Transverse colon (tissue), 4 donors: Measurements from ENCODE around the gene TMEM101. TPM values are rescaled to one million over a fixed set of nuclear protein-coding genes. Genes with fewer than 3 reads are reported as not detected.

ENCODE experiments used
- DNase-seq: peaks from one replicate; pipeline ENCODE4 v3.0.0-alpha.2; 2019
- H3K27ac ChIP-seq, 4 donors: fragments of 200-600 bp; sonication (generic); 2 replicates each; pipeline ENCODE4 v1.5.1; 2016 to 2018; ENCODE audit warnings: inconsistent platforms in 4 of 4
- H3K27me3 ChIP-seq: fragments of 200-600 bp; sonication (generic); 2 replicates; pipeline ENCODE4 v1.5.1; 2017; ENCODE audit warnings: inconsistent platforms
- H3K36me3 ChIP-seq, 4 donors: fragments of 200-600 bp; sonication (generic); 2 replicates each; pipeline ENCODE4 v1.5.1; 2017 to 2019; ENCODE audit warnings: inconsistent platforms in 4 of 4
- H3K4me1 ChIP-seq, 4 donors: fragments of 200-600 bp; sonication (generic); 2 replicates each; pipeline ENCODE4 v1.5.1; 2017 to 2020; ENCODE audit warnings: inconsistent platforms in 4 of 4
- H3K4me3 ChIP-seq, 4 donors: fragments of 200-600 bp; sonication (generic); 1 replicate in 1 of 4; 2 replicates in 3 of 4; pipeline versions ENCODE4 v1.5.1 to v1.6.1; 2017 to 2019; ENCODE audit warnings: inconsistent platforms in 4 of 4
- H3K9me3 ChIP-seq, 2 donors: fragments of 200-600 bp; sonication (generic); 2 replicates each; pipeline ENCODE4 v1.5.1; 2017 to 2019; ENCODE audit warnings: inconsistent platforms in 2 of 2
- CTCF ChIP-seq, 5 experiments: fragments of 200-600 bp in 3 of 5; fragments of 450-650 bp in 2 of 5; sonication (generic) in 3 of 5; IDR thresholded peaks; 1 replicate in 2 of 5; 2 replicates in 3 of 5; pipeline ENCODE4 v1.5.1; 2016 to 2017; ENCODE audit warnings: antibody characterized with exemption in 5 of 5, inconsistent platforms in 3 of 5, mild to moderate bottlenecking in 2 of 5, moderate library complexity in 1 of 5
- EP300 ChIP-seq: sonication (generic); formaldehyde crosslinking; IDR thresholded peaks from one replicate; pipeline ENCODE4 v1.6.1; 2017; ENCODE audit warnings: antibody characterized with exemption, low read depth
- POLR2A ChIP-seq: fragments of 450-650 bp; IDR thresholded peaks from one replicate; pipeline ENCODE4 v1.6.1; 2016; ENCODE audit warnings: antibody characterized with exemption, mild to moderate bottlenecking, moderate library complexity
- POLR2AphosphoS5 ChIP-seq, 3 donors: sonication (generic); formaldehyde crosslinking; IDR thresholded peaks; one replicate each; pipeline ENCODE4 v1.6.1; 2016; ENCODE audit warnings: antibody characterized with exemption in 3 of 3
- WGBS, 2 donors: methylation state at CpG; one replicate each; pipeline ENCODE4 v1.1.5; 2018; ENCODE audit warnings: low coverage in 1 of 2; 5-methylcytosine and 5-hydroxymethylcytosine counted together
- in situ Hi-C, 4 donors: fragments of 200-750 bp; cut with MboI; loops; one replicate each; pipeline versions ENCODE4 v1.15.0 to v1.15.1; 2017; ENCODE audit warnings: low sequenced_read_pairs in 3 of 4, low pct_ligation_motif_present in 1 of 4, low pct_unique_long_range_greater_than_20kb in 1 of 4
- intact Hi-C: fragments of 100-400 bp; cut with DNase I; formaldehyde crosslinking; loops from one replicate; pipeline ENCODE4 v1.15.1; 2023; ENCODE audit warnings: low total_unique reads
- total RNA-seq, 4 donors: library from RNA; depleted of rRNA; stranded (reverse); fragments of >200 nt; gene quantifications; one replicate each; pipeline ENCODE4 v1.1.0, GENCODE V29; 2016

TMEM101 gene
- total RNA-seq, 4 donors from 2014 or later = 25.2 to 34.0 (median 27.7) TPM

GRCh38 chr17:44045486-44045885 is 30.7 kb upstream of the TMEM101 start:
- WGBS, 2 donors = 90 to 91% methylated on average over 2 to 4 of the region's 4 CpGs
- H3K27ac ChIP-seq = no peak overlapping the region
- peaks cover 0 to 32% (median 12%) of the 10 kb centered on the region in 4 donors for H3K4me1 ChIP-seq
- in situ Hi-C loops = loop anchor here in 1 of 4 donors (10.0 kb wide), 1 partner anchor 101 kb away; the partner anchor contains the start of gene PPY
- TF ChIP-seq POLR2AphosphoS5 (IDR thresholded peaks at IDR 0.05) (no peak), POLR2A (no peak), EP300 (no peak), CTCF (IDR thresholded peaks at IDR 0.05) (no peak)
- no peaks in the 10 kb centered on the region for H3K27me3 ChIP-seq
- H3K4me3 ChIP-seq = no peak overlapping the region
- peaks cover 0 to 23% (median 7%) of the 10 kb centered on the region in 4 donors for H3K36me3 ChIP-seq
- H3K9me3 ChIP-seq = no peaks in the 10 kb centered on the region
- intact Hi-C loops = no loop called here
- no peak for DNase-seq

- Histone ChIP-seq H3K4me1 (peaks cover 0 to 40% (median 16%) of the 10 kb centered on the region in 4 donors), H3K9me3 (no peaks in the 10 kb centered on the region), H3K27me3 (no peaks in the 10 kb centered on the region), H3K27ac (peak overlapping the region in 3 of 4 donors; percentile 46 to 54 (median 50)), H3K36me3 (peaks cover 0 to 15% (median under 1%) of the 10 kb centered on the region in 4 donors), H3K4me3 (no peak overlapping the region)
- no peak for DNase-seq
- intact Hi-C loops (no loop called here), in situ Hi-C loops (loop anchor here in 1 of 4 donors (10.0 kb wide), 1 partner anchor 99 kb away; the partner anchor contains the start of gene PPY)
- WGBS, 2 donors = 75% methylated on average over 1 of the region's 1 CpG; no CpG with 5 or more reads in 1 of the 2 donors
- no peak for TF ChIP-seq CTCF (IDR thresholded peaks at IDR 0.05)
- no peak for TF ChIP-seq POLR2AphosphoS5 (IDR thresholded peaks at IDR 0.05)
- TF ChIP-seq EP300 = no peak
- TF ChIP-seq POLR2A = no peak
Measured at GRCh38 chr17:44044071-44044470, 29.3 kb upstream of the TMEM101 start.

- DNase-seq = no peak
- TF ChIP-seq EP300 = no peak
- no peak for TF ChIP-seq POLR2A
- no peak for TF ChIP-seq CTCF (IDR thresholded peaks at IDR 0.05)
- no peak for TF ChIP-seq POLR2AphosphoS5 (IDR thresholded peaks at IDR 0.05)
- H3K27ac ChIP-seq = peak overlapping the region in 3 of 4 donors; percentile 46 to 54 (median 50)
- H3K4me1 ChIP-seq = peaks cover 0 to 40% (median 16%) of the 10 kb centered on the region in 4 donors
- 66% methylated on average over 4 of the region's 4 CpGs; no CpG with 5 or more reads in 1 of the 2 donors for WGBS, 2 donors
- H3K27me3 ChIP-seq = no peaks in the 10 kb centered on the region
- intact Hi-C loops (no loop called here), in situ Hi-C loops (loop anchor here in 1 of 4 donors (10.0 kb wide), 1 partner anchor 98 kb away; the partner anchor contains the start of gene PPY)
- H3K4me3 ChIP-seq = no peak overlapping the region
- no peaks in the 10 kb centered on the region for H3K9me3 ChIP-seq
- H3K36me3 ChIP-seq = peaks cover 0 to 15% (median 0%) of the 10 kb centered on the region in 4 donors
Measured at GRCh38 chr17:44043272-44043696, 28.5 kb upstream of the TMEM101 start.

- intact Hi-C loops = no loop called here
Measured at GRCh38 chr17:44039829-44040635, 25.3 kb upstream of the TMEM101 start.

More at GRCh38 chr17:44039829-44040635, 25.3 kb upstream of the TMEM101 start:
- no peaks in the 10 kb centered on the region for H3K9me3 ChIP-seq
- no peak overlapping the region for H3K4me3 ChIP-seq
- TF ChIP-seq CTCF (IDR thresholded peaks at IDR 0.05) (no peak), POLR2AphosphoS5 (IDR thresholded peaks at IDR 0.05) (no peak), POLR2A (no peak), EP300 (no peak)
- DNase-seq = no peak
- H3K4me1 ChIP-seq = peaks cover 0 to 40% (median 16%) of the 10 kb centered on the region in 4 donors
- in situ Hi-C loops = loop anchor here in 1 of 4 donors (10.0 kb wide), 1 partner anchor 95 kb away; the partner anchor contains the start of gene PPY
- WGBS, 2 donors = 76% methylated on average over 6 of the region's 6 CpGs; no CpG with 5 or more reads in 1 of the 2 donors
- no peaks in the 10 kb centered on the region for H3K27me3 ChIP-seq
- H3K27ac ChIP-seq = peak overlapping the region; percentile 12 to 59 (median 22)
- H3K36me3 ChIP-seq = peaks cover 0 to 28% (median 8%) of the 10 kb centered on the region in 4 donors
